M059J (cell line): Measurements from ENCODE around the gene TMEM205. TPM values are rescaled to one million over a fixed set of nuclear protein-coding genes. Genes with fewer than 3 reads are reported as not detected.

Source experiments
- DNase-seq: peaks from one replicate; pipeline ENCODE4 v3.0.0-alpha.2; 2012; ENCODE audit warnings: low read depth
- total RNA-seq: library from RNA; depleted of rRNA; stranded (reverse); fragments of >200 nt; shearing (Covaris generic); gene quantifications from 2 replicates; pipeline ENCODE4 v1.2.3, GENCODE V29; 2014; rRNA removed

The TMEM205 gene
- total RNA-seq, 1 experiment from 2014 or later, result 246 TPM

DNA sequence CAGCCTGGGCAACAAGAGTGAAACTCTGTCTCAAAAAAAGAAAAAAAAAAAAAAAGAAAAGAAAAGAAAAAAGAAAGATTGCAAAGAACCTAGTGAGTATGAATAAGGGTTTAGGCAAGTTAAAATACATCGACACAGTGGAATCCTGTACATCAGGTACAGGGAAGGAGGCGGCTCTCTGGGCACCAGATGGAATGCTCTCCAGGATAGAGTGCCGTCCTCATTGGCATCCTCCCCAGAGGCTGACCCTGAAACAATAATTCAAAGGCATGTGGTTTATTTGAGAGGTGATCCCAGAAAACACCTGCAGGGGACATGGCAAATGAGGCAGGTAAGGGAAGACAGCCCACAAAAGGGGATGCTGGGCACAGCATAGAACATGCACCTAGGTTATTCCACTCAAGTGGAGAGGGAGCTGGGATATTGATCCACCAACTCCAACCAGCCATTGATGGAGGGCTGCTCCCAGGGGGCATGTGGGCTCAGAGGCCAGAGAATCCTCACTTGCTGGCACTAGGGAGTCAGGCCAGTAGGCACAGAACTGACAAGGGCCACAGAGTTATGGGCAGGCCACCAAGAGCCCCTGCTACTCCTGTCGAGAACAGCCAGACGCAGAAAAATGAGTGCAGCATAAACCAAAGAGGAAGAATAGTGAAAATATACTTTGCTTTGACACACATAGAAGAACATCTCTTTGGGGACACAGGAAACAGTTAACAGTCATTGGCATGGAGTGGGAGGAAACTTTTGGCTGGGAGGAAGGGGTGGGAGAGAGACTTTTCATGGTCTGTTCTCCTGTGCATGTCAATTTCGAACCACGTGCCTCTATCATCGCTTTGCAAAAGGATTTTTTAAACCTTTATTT, 45.9 kb downstream of the TMEM205 start:
- no peak for DNase-seq

DNA sequence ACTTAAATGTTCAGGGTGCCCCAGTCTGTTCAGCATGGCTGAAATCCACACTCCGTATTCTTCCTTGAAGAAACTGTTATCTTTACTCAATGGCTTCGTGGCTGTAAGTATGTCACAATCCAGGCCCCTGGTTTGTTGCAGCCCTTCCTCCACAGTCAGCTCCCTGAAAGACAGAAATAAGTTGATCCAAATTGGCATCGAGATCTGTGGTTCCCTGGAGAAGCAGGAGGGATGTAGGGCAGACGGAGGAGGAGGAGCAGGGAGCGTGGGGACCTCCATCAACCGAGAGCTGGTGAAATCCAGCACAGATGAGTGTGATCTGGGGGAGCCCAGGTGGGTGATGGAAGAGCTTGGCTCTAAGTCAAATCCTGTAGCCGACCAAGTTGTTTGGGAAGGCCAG, 49.8 kb downstream of the TMEM205 start:
- DNase-seq, result no peak

DNA sequence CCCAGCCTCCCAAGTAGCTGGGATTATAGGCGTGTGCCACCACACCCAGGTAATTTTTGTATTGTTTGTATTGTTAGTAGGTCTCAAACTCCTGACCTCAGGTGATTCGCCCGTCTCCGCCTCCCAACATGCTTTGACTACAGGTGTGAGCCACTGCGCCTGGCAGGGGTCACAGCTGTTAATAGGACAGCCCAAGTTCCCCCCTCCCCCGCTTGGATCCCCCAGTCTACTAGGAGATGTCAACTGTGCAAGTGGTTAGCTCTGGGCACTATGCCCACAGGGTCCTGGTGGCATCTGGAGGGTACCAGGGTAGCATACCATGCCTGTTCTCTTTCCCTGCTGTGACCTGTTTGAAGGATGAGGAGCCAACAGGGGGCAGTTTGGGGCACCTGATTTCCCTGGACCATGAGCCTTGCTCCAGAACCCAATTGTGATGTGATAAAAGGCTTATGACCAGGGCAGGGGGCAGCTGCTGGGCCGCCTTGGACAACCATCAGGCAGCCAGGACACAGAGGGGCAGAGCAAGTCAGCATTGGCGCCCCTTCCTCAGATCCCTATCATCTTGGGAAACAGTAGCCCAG, 50.3 kb downstream of the TMEM205 start, which contains the start of gene TSPAN16:
TSPAN16 (plus strand) TSS at position 496 of the 581 bp plus-strand sequence. CDS start 138 bp downstream, outside the sequence.
- DNase-seq, result no peak

DNA sequence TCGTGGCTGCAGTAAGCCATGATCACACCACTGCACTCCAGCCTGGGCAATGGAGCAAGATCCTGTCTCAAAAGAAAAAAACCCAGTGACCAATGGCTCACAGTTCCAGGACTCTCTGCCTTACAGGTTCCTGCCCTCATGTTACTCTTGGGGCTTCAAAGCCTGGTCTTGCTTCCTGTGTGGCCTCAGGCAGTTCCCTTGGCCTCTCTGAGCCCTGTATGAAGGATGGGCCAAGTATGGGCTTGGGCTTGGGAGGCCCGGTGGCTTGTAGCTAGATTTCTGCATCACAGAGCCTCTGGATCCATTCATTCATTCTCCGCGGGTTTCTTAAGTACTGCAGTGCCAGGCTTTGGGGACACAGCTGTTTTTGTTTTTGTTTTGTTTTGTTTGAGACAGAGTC, 50.9 kb downstream of the TMEM205 start:
- DNase-seq, result no peak

DNA sequence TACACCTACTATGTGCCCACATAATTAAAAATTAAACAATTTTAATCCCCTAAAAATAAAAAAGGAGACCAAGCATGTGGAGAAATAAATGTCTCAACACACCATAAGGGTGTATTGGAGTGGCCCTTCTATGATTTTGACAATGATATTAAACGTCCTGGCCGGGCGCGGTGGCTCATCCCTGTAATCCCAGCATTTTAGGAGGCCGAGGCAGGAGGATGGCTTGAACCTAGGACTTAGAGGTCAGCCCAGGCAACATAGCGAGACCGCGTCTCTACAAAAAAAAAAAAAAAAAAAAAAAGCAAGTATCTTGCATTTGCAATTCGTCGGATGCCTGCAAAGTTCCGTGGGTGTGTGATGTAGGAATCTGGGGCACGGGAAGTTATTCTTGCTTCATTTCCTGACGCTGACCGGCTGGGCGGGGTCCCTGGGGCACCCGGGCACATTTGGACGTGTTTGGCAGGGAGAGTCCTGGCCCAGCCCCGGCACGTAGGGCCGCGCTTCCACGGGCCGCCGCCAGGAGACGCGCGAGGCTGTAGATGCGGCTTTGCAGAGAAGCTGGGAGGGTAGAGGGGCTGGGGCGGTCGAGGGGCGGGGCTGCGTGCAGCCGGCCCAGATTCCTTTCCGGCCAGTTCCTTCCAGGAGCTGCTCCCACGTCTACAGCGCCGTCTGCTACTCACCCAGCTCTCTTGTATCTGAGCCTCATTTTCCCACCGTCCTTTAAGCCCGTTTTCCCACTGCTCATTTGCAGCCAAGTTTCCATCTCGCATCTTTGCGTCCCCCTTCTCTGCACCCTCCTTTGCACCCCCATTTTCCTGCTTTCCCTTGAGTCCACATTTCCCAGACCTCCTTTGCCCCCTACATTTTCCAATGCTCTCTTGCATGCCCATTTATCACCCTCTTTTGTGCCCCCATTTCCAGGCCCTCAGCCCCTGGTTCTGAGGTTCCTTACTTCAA, 52.4 kb downstream of the TMEM205 start:
- peak; percentile 92 for DNase-seq

Other genes starting within 250 kb of the TMEM205 start
- 55.4 and 64.4 TPM in 2 replicates for gene SPC24, start 190.5 kb downstream of the TMEM205 start, total RNA-seq
- 131 and 183 TPM in 2 replicates for gene KANK2, start 148.7 kb downstream of the TMEM205 start, total RNA-seq
- not detected in 2 replicates for gene ANGPTL8, start 106.6 kb downstream of the TMEM205 start, total RNA-seq
- 1.8 and 13.0 TPM in 2 replicates for gene DOCK6, start 83.7 kb downstream of the TMEM205 start, total RNA-seq
- not detected in 2 replicates for gene TSPAN16, start 50.1 kb downstream of the TMEM205 start, total RNA-seq
- 0.17 and 0.74 TPM in 2 replicates for gene RAB3D, start 6.6 kb downstream of the TMEM205 start, total RNA-seq
- gene CCDC159, start 251 bp upstream of the TMEM205 start, total RNA-seq, result 4.7 and 7.9 TPM in 2 replicates
- 27.9 and 31.6 TPM in 2 replicates for gene PLPPR2, start 9.2 kb upstream of the TMEM205 start, total RNA-seq
- gene SWSAP1, start 28.4 kb upstream of the TMEM205 start, total RNA-seq, result 2.4 and 2.7 TPM in 2 replicates
- 10.5 and 10.7 TPM in 2 replicates for gene EPOR, start 38.0 kb upstream of the TMEM205 start, total RNA-seq
- 2.5 and 3.7 TPM in 2 replicates for gene RGL3, start 73.0 kb upstream of the TMEM205 start, total RNA-seq
- gene ODAD3, start 88.9 kb upstream of the TMEM205 start, total RNA-seq, result 0.32 and 0.54 TPM in 2 replicates
- gene PRKCSH, start 89.4 kb upstream of the TMEM205 start, total RNA-seq, result 65.9 and 132 TPM in 2 replicates
- not detected in 2 replicates for gene ELAVL3, start 134.8 kb upstream of the TMEM205 start, total RNA-seq
- gene ZNF653, start 159.6 kb upstream of the TMEM205 start, total RNA-seq, result 5.2 and 21.1 TPM in 2 replicates
- 29.5 and 43.3 TPM in 2 replicates for gene ECSIT, start 182.9 kb upstream of the TMEM205 start, total RNA-seq
- 30.5 and 31.4 TPM in 2 replicates for gene CNN1, start 192.6 kb upstream of the TMEM205 start, total RNA-seq
- gene ELOF1, start 213.0 kb upstream of the TMEM205 start, total RNA-seq, result 84.6 and 136 TPM in 2 replicates
- 0.39 and 0.76 TPM in 2 replicates for gene ACP5, start 231.4 kb upstream of the TMEM205 start, total RNA-seq